Smooth muscle cell (in vitro differentiated cells): Measurements from ENCODE around the gene INPP4A. TPM values are rescaled to one million over a fixed set of nuclear protein-coding genes. Genes with fewer than 3 reads are reported as not detected.

Experiments used
- DNase-seq: peaks from one replicate; lab custom pipeline; 2025; ENCODE audit not compliant: unreplicated experiment; lab: John Stamatoyannopoulos, UW
- H2AFZ ChIP-seq: fragments of 200-600 bp; sonication (generic); 2 replicates; pipeline ENCODE4 v1.6.0; 2016; ENCODE audit warnings: antibody characterized with exemption, low read depth, mild to moderate bottlenecking
- H3F3A ChIP-seq: fragments of 200-600 bp; sonication (generic); 2 replicates; pipeline ENCODE4 v1.6.0; 2017; ENCODE audit warnings: antibody characterized with exemption, low read depth
- H3K27ac ChIP-seq: fragments of 200-600 bp; sonication (generic); 2 replicates; pipeline ENCODE4 v1.5.1; 2016; ENCODE audit warnings: low read depth, mild to moderate bottlenecking
- H3K27me3 ChIP-seq: fragments of 200-600 bp; sonication (generic); 2 replicates; pipeline ENCODE4 v1.6.1; 2016; ENCODE audit warnings: low read depth, mild to moderate bottlenecking
- H3K36me3 ChIP-seq: fragments of 200-600 bp; sonication (generic); 2 replicates; pipeline ENCODE4 v1.5.1; 2016; ENCODE audit warnings: low read depth
- H3K4me1 ChIP-seq: fragments of 200-600 bp; sonication (generic); 2 replicates; pipeline ENCODE4 v1.5.1; 2016; ENCODE audit warnings: low read depth
- H3K4me2 ChIP-seq: fragments of 200-600 bp; sonication (generic); 2 replicates; pipeline ENCODE4 v1.6.0; 2016; ENCODE audit warnings: mild to moderate bottlenecking
- H3K4me3 ChIP-seq: fragments of 200-600 bp; sonication (generic); 2 replicates; pipeline ENCODE4 v1.5.1; 2016; ENCODE audit warnings: mild to moderate bottlenecking
- H3K79me2 ChIP-seq: fragments of 200-600 bp; sonication (generic); 2 replicates; pipeline ENCODE4 v1.6.0; 2016; ENCODE audit warnings: low read depth, mild to moderate bottlenecking
- H3K9ac ChIP-seq: fragments of 200-600 bp; sonication (generic); 2 replicates; pipeline ENCODE4 v1.6.0; 2016; ENCODE audit warnings: low read depth
- H3K9me3 ChIP-seq: fragments of 200-600 bp; sonication (generic); replicated peaks from 2 replicates; pipeline ENCODE4 v1.5.1; 2016; ENCODE audit warnings: low read depth
- H4K20me1 ChIP-seq: fragments of 200-600 bp; sonication (generic); 2 replicates; pipeline ENCODE4 v1.6.0; 2016; ENCODE audit warnings: low read depth
- CTCF ChIP-seq: fragments of 200-600 bp; sonication (generic); IDR thresholded peaks from 2 replicates; pipeline ENCODE4 v1.5.1; 2017; ENCODE audit warnings: borderline replicate concordance, mild to moderate bottlenecking, antibody characterized with exemption; ENCODE audit not compliant: insufficient read depth, poor library complexity, severe bottlenecking
- WGBS: methylation state at CpG from one replicate; pipeline ENCODE4 v1.1.7; 2016; ENCODE audit warnings: low lambda C conversion rate; 5-methylcytosine and 5-hydroxymethylcytosine counted together
- polyA plus RNA-seq: library from polyadenylated mRNA; unstranded; fragments of >200 nt; fragmentation: Nextera tagmentation; extraction: Ambion mirVana; gene quantifications from 2 replicates; pipeline ENCODE4 v1.2.1, GENCODE V29; 2016
- total RNA-seq: library from RNA; depleted of rRNA; stranded (reverse); fragments of >200 nt; gene quantifications from 2 replicates; pipeline ENCODE4 v1.2.3, GENCODE V29; 2014

The INPP4A gene
- total and polyA plus RNA-seq, 2 experiments from 2014 or later, result 10.1 to 17.3 TPM

GRCh38 chr2:98484121-98484557, 39.5 kb downstream of the INPP4A start:
- Histone ChIP-seq H2AFZ (no peak overlapping the region), H3K4me2 (no peak overlapping the region), H3K9me3 (no peaks in the 10 kb centered on the region), H3K4me3 (no peak overlapping the region), H3K36me3 (no peaks in the 10 kb centered on the region), H4K20me1 (peaks cover 85% of the 10 kb centered on the region), H3F3A (no peaks in the 10 kb centered on the region), H3K27me3 (no peaks in the 10 kb centered on the region), H3K4me1 (no peaks in the 10 kb centered on the region), H3K79me2 (peaks cover 19% of the 10 kb centered on the region), H3K9ac (no peak overlapping the region), H3K27ac (no peak overlapping the region)
- no peak for DNase-seq
- WGBS, result 91% methylated on average over 5 of the region's 5 CpGs
- TF ChIP-seq CTCF, result no peak

- TF ChIP-seq CTCF, result no peak
- no peaks in the 10 kb centered on the region for H3K9me3 ChIP-seq
- no peak overlapping the region for H3K27ac ChIP-seq
- WGBS, result 97% methylated on average over 13 of the region's 13 CpGs
- peaks cover 79% of the 10 kb centered on the region for H4K20me1 ChIP-seq
- no peak for DNase-seq
- H3K79me2 ChIP-seq, result peaks cover 14% of the 10 kb centered on the region
- H3F3A ChIP-seq, result no peaks in the 10 kb centered on the region
- no peak overlapping the region for H2AFZ ChIP-seq
- no peak overlapping the region for H3K9ac ChIP-seq
- H3K4me1 ChIP-seq, result no peaks in the 10 kb centered on the region
- no peaks in the 10 kb centered on the region for H3K36me3 ChIP-seq
- H3K4me2 ChIP-seq, result no peak overlapping the region
- H3K4me3 ChIP-seq, result no peak overlapping the region
- no peaks in the 10 kb centered on the region for H3K27me3 ChIP-seq
Observed at GRCh38 chr2:98484652-98485452, 40.2 kb downstream of the INPP4A start.

- DNase-seq, result no peak
- no peak overlapping the region for H3K27ac ChIP-seq
- H3K27me3 ChIP-seq, result no peaks in the 10 kb centered on the region
- no peaks in the 10 kb centered on the region for H3K4me1 ChIP-seq
- no peak overlapping the region for H3K4me3 ChIP-seq
- 93% methylated on average over 4 of the region's 4 CpGs for WGBS
- peaks cover 14% of the 10 kb centered on the region for H3K79me2 ChIP-seq
- no peak overlapping the region for H3K4me2 ChIP-seq
- TF ChIP-seq CTCF, result no peak
- peaks cover 79% of the 10 kb centered on the region for H4K20me1 ChIP-seq
- no peaks in the 10 kb centered on the region for H3K36me3 ChIP-seq
- H3K9ac ChIP-seq, result no peak overlapping the region
- no peaks in the 10 kb centered on the region for H3F3A ChIP-seq
- no peaks in the 10 kb centered on the region for H3K9me3 ChIP-seq
- H2AFZ ChIP-seq, result no peak overlapping the region
Observed at GRCh38 chr2:98485453-98485755, 40.7 kb downstream of the INPP4A start.
